ENCODE results near the gene HDLBP. TPM values are rescaled to one million over a fixed set of nuclear protein-coding genes. Genes with fewer than 3 reads are reported as not detected.

Gene HDLBP
- total RNA-seq, 1 donor, result 1,418 TPM

DNA sequence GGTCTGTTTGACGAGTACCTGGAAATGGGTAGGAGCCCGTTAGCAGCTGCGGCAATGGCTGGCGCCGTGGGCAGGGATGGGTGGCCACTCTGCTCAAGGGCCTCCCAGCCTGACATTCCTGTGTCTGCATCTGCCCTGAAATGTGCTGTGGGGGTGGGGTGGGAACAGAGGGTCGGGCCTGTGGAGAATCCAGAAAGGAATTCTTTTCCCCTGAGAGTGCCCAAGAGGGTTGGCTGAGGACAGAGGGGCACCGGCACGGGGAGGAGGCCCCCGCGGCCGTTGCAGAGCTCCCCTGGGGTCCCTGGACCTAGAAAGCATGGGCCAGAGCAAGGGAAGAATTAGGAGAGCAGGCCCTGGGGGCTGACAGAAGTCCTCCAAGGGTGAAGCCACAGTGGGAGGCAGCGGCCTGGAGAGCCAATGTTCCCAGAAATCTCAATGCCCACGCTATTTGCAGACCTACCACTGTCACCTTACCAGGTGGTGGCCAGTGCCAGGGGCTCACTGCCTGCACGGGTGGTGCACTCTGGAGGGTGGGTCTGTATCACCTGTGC, 99.2 kb downstream of the HDLBP start:
- no peak overlapping the region for H3K4me2 ChIP-seq (ENCODE audit: insufficient read depth, low read length)

DNA sequence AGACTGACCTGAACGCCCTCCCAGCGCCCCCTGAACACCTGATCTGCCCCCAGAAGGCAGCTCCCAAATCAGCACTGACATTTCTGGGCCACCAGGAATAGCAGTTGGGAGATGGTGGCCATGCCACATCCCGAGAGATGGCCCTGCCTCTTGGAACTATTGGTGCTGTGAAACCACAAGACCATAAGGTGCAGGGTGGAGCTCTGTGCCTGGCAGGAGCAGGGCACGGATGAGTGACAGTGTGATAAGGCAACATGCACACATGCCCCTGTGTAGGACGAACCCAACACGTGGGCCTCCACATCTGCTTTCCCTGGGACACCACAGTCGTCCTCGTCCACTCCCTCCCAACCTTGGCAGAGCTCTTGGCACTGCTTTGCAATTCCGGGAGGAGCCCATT, 100.1 kb downstream of the HDLBP start:
- H3K27me3 ChIP-seq (ENCODE audit: insufficient read depth, low read length), result peaks cover 6% of the 10 kb centered on the region
- H3K4me2 ChIP-seq (ENCODE audit: insufficient read depth, low read length), result no peak overlapping the region
- no peak for DNase-seq (ENCODE audit: insufficient read length, low spot score, missing footprints)
- no peaks in the 10 kb centered on the region for H4K20me1 ChIP-seq (ENCODE audit: insufficient read depth, low read length)
- no peaks in the 10 kb centered on the region for H3K4me1 ChIP-seq (ENCODE audit: insufficient read depth, low read length)
- TF ChIP-seq CTCF (IDR thresholded peaks at IDR 0.05; ENCODE audit: extremely low read depth, low read depth, low read length), result no peak
- H3K27ac ChIP-seq (ENCODE audit: low read depth, low read length), result no peak overlapping the region
- H3K79me2 ChIP-seq (ENCODE audit: insufficient read depth, low read length), result no peaks in the 10 kb centered on the region
- H3K4me3 ChIP-seq (ENCODE audit: insufficient read depth, low read length), result no peak overlapping the region
- H3K36me3 ChIP-seq (ENCODE audit: insufficient read depth, low read length), result no peaks in the 10 kb centered on the region
- no peak overlapping the region for H2AFZ ChIP-seq (ENCODE audit: low read length)
- H3K9me3 ChIP-seq (ENCODE audit: low read depth, low read length), result no peaks in the 10 kb centered on the region

More for the DNA sequence above, 99.2 kb downstream of the HDLBP start:
- Histone ChIP-seq H3K27me3 (ENCODE audit: insufficient read depth, low read length) (peaks cover 6% of the 10 kb centered on the region), H3K9me3 (ENCODE audit: low read depth, low read length) (no peaks in the 10 kb centered on the region), H3K36me3 (ENCODE audit: insufficient read depth, low read length) (no peaks in the 10 kb centered on the region), H3K79me2 (ENCODE audit: insufficient read depth, low read length) (no peaks in the 10 kb centered on the region), H2AFZ (ENCODE audit: low read length) (no peak overlapping the region), H3K4me1 (ENCODE audit: insufficient read depth, low read length) (no peaks in the 10 kb centered on the region), H3K27ac (ENCODE audit: low read depth, low read length) (no peak overlapping the region), H3K4me3 (ENCODE audit: insufficient read depth, low read length) (no peak overlapping the region), H4K20me1 (ENCODE audit: insufficient read depth, low read length) (no peaks in the 10 kb centered on the region)
- DNase-seq (ENCODE audit: insufficient read length, low spot score, missing footprints), result peak; percentile 91
- TF ChIP-seq CTCF (IDR thresholded peaks at IDR 0.05; ENCODE audit: extremely low read depth, low read depth, low read length), result no peak

DNA sequence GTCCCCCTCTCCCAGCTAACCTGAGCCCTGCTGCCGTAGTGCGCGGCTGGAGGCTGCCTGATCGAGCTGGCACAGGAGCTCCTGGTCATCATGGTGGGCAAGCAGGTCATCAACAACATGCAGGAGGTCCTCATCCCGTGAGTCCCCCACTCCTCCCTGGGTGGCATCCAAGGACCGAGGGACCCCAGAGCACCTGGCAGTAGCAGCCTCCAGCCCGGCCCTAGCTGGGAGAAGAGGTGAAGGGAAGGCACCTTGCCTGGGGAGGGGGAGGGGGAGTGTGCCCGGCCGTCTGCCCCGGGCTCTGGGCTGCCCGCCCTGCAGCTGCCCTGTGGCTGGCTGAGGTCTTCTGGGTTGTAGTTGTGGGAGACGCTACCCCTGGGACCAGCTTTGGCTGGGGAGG, 100.7 kb downstream of the HDLBP start:
- H3K4me3 ChIP-seq (ENCODE audit: insufficient read depth, low read length), result no peak overlapping the region
- no peak for TF ChIP-seq CTCF (IDR thresholded peaks at IDR 0.05; ENCODE audit: extremely low read depth, low read depth, low read length)
- no peak overlapping the region for H3K4me2 ChIP-seq (ENCODE audit: insufficient read depth, low read length)

DNA sequence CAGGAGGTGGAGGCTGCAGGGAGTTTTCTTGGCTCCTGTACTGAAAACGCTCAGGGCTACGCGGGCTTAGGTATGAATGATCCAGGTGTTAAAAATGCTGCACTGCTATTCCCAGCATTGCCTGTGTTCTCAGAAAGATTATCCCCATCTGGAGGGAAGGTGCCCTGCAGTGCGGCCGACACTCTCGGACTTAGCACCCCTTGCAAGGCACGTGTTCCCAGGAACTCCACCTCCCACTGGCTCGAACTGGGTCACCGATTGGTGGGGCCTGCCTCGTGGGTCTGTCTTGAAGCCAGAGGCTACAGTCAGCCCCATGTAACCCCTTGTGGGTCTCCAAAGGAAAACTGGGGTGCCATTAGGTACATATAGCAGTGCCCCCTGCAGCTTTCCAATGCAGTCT, 101.3 kb downstream of the HDLBP start:
- Histone ChIP-seq H3K4me3 (ENCODE audit: insufficient read depth, low read length) (no peak overlapping the region), H3K4me1 (ENCODE audit: insufficient read depth, low read length) (no peaks in the 10 kb centered on the region), H3K4me2 (ENCODE audit: insufficient read depth, low read length) (no peak overlapping the region), H3K27me3 (ENCODE audit: insufficient read depth, low read length) (peaks cover 6% of the 10 kb centered on the region), H2AFZ (ENCODE audit: low read length) (no peak overlapping the region), H4K20me1 (ENCODE audit: insufficient read depth, low read length) (no peaks in the 10 kb centered on the region), H3K9me3 (ENCODE audit: low read depth, low read length) (no peaks in the 10 kb centered on the region), H3K79me2 (ENCODE audit: insufficient read depth, low read length) (no peaks in the 10 kb centered on the region), H3K27ac (ENCODE audit: low read depth, low read length) (no peak overlapping the region), H3K36me3 (ENCODE audit: insufficient read depth, low read length) (no peaks in the 10 kb centered on the region)
- no peak for TF ChIP-seq CTCF (IDR thresholded peaks at IDR 0.05; ENCODE audit: extremely low read depth, low read depth, low read length)
- no peak for DNase-seq (ENCODE audit: insufficient read length, low spot score, missing footprints)

More for the DNA sequence above, 100.7 kb downstream of the HDLBP start:
- Histone ChIP-seq H2AFZ (ENCODE audit: low read length) (no peak overlapping the region), H3K9me3 (ENCODE audit: low read depth, low read length) (no peaks in the 10 kb centered on the region), H3K36me3 (ENCODE audit: insufficient read depth, low read length) (no peaks in the 10 kb centered on the region), H3K27ac (ENCODE audit: low read depth, low read length) (no peak overlapping the region), H3K4me1 (ENCODE audit: insufficient read depth, low read length) (no peaks in the 10 kb centered on the region), H4K20me1 (ENCODE audit: insufficient read depth, low read length) (no peaks in the 10 kb centered on the region), H3K79me2 (ENCODE audit: insufficient read depth, low read length) (no peaks in the 10 kb centered on the region), H3K27me3 (ENCODE audit: insufficient read depth, low read length) (peaks cover 6% of the 10 kb centered on the region)
- DNase-seq (ENCODE audit: insufficient read length, low spot score, missing footprints), result no peak

Measured in osteoblast (primary cell).